ENCODE results near the gene MLPH. TPM values are rescaled to one million over a fixed set of nuclear protein-coding genes. Genes with fewer than 3 reads are reported as not detected.

The MLPH gene
- total and polyA plus RNA-seq, 4 donors: 71.0 to 295 (median 192) TPM

DNA sequence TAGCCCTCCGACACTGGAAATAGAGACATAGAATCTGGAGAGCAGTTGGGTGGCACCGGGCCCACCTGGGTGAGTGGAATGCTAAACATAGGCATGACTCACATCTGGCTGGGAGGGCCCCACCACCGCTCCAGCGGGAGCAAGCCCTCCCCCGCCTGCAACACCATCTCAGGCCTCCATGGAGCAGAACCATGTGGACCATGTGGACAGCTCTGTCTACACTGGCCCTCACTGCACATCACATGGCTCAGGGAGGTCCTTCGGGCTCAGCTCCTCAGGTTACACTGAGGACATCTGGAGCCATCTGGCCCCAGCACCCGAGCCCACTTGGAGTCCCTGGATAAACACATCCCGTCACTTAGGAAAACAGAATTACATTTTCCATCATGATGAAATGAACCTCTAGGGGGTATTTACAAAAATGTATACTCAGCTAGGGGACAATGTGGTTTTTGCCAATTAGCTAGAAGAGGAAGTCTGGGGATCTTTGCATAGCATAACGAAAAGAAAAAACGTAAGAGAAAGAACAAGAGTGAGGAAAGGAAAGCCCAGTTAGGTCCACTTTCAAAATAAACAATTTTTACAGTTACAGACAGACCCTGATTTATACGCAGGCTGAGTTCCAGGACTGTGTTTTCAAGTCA, 30.7 kb upstream of the MLPH start:
- Histone ChIP-seq H3K9me3 (ENCODE audit: control insufficient read depth in 4 of 4, insufficient read depth in 3 of 4, low read length in 3 of 4) (peaks cover 0 to 2% (median 0%) of the 10 kb centered on the region in 4 donors), H3K27me3 (ENCODE audit: control insufficient read depth in 3 of 3, insufficient read depth in 3 of 3, low read length in 2 of 3) (no peaks in the 10 kb centered on the region), H3K4me1 (ENCODE audit: control insufficient read depth in 5 of 5, insufficient read depth in 5 of 5, low read length in 5 of 5) (peaks cover 2 to 38% (median 26%) of the 10 kb centered on the region in 5 donors), H3K9ac (ENCODE audit: insufficient read depth in 1 of 2, low read length in 2 of 2) (peak overlapping the region in 1 of 2 donors; percentile 8), H3K27ac (ENCODE audit: low read depth in 1 of 2, low read length in 1 of 2) (peak overlapping the region in 1 of 2 donors; percentile 14), H3K4me3 (no peak overlapping the region), H3K36me3 (ENCODE audit: control insufficient read depth in 4 of 4, insufficient read depth in 4 of 4, low read length in 4 of 4) (no peaks in the 10 kb centered on the region)
- DNase-seq (peak; percentile 81 to 89 (median 88)), ATAC-seq (ENCODE audit: insufficient read depth, low FRiP score) (no peak)
- TF ChIP-seq, protein P1, sequence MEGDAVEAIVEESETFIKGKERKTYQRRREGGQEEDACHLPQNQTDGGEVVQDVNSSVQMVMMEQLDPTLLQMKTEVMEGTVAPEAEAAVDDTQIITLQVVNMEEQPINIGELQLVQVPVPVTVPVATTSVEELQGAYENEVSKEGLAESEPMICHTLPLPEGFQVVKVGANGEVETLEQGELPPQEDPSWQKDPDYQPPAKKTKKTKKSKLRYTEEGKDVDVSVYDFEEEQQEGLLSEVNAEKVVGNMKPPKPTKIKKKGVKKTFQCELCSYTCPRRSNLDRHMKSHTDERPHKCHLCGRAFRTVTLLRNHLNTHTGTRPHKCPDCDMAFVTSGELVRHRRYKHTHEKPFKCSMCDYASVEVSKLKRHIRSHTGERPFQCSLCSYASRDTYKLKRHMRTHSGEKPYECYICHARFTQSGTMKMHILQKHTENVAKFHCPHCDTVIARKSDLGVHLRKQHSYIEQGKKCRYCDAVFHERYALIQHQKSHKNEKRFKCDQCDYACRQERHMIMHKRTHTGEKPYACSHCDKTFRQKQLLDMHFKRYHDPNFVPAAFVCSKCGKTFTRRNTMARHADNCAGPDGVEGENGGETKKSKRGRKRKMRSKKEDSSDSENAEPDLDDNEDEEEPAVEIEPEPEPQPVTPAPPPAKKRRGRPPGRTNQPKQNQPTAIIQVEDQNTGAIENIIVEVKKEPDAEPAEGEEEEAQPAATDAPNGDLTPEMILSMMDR (IDR thresholded peaks at IDR 0.05; ENCODE audit: control extremely low read depth, extremely low read depth): no peak
- 60 to 65% methylated on average over 11 of the region's 11 CpGs for WGBS, 2 donors

DNA sequence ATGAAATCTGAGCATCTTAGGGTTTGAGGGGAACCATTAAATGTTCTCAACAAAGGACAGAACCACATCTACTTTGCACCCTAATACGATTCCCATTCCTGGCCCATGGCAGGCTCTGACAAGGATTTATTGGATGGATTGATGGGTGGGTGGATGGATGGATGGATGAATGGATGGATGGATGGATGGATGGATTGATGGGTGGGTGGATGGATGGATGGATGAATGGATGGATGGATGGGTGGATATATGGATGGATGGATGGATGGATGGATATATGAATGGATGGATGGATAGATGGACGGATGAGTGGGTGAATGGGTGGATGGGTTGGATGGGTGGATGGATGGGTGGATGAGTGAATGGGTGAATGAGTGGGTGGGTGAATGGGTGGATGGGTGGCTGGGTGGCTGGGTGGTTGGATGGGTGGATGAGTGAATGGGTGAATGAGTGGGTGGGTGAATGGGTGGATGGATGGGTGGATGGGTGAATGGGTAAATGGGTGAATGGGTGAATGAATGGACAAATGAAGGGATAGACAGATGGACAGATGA, 29.6 kb upstream of the MLPH start:
- TF ChIP-seq, protein P1 (IDR thresholded peaks at IDR 0.05; ENCODE audit: control extremely low read depth, extremely low read depth): no peak
- ATAC-seq (ENCODE audit: insufficient read depth, low FRiP score): no peak
- no peak for DNase-seq
- Histone ChIP-seq H3K4me1 (ENCODE audit: control insufficient read depth in 5 of 5, insufficient read depth in 5 of 5, low read length in 5 of 5) (peaks cover 2 to 27% (median 16%) of the 10 kb centered on the region in 5 donors), H3K27ac (ENCODE audit: low read depth in 1 of 2, low read length in 1 of 2) (no peak overlapping the region), H3K9me3 (ENCODE audit: control insufficient read depth in 4 of 4, insufficient read depth in 3 of 4, low read length in 3 of 4) (peaks cover 0 to 2% (median 0%) of the 10 kb centered on the region in 4 donors), H3K9ac (ENCODE audit: insufficient read depth in 1 of 2, low read length in 2 of 2) (no peak overlapping the region), H3K4me3 (no peak overlapping the region), H3K36me3 (ENCODE audit: control insufficient read depth in 4 of 4, insufficient read depth in 4 of 4, low read length in 4 of 4) (no peaks in the 10 kb centered on the region), H3K27me3 (ENCODE audit: control insufficient read depth in 3 of 3, insufficient read depth in 3 of 3, low read length in 2 of 3) (no peaks in the 10 kb centered on the region)
- WGBS, 2 donors: 89 to 97% methylated on average over 2 of the region's 2 CpGs

DNA sequence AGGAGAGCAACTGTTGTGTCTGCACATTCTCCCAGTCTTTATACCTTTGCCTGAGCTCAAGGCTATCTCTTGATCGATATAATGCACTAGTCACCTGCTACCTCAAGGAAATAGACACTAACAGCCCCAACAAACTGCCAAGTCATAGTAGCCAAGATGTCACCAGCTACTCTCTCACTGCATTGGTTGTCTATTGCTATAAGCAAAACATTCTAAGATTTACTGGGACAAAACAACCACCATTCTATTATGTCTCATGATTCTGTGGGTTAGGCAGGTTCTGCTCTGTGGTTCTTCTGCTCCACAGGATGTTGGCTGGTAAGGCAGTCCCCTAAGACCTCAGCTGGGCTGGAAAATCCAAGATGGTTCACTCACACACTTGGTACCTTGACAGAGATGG, 28.5 kb upstream of the MLPH start:
- no peak overlapping the region for H3K9ac ChIP-seq (ENCODE audit: insufficient read depth in 1 of 2, low read length in 2 of 2)
- no peak for ATAC-seq (ENCODE audit: insufficient read depth, low FRiP score)
- peaks cover 2 to 19% (median 12%) of the 10 kb centered on the region in 5 donors for H3K4me1 ChIP-seq (ENCODE audit: control insufficient read depth in 5 of 5, insufficient read depth in 5 of 5, low read length in 5 of 5)
- no peaks in the 10 kb centered on the region for H3K27me3 ChIP-seq (ENCODE audit: control insufficient read depth in 3 of 3, insufficient read depth in 3 of 3, low read length in 2 of 3)
- H3K9me3 ChIP-seq (ENCODE audit: control insufficient read depth in 4 of 4, insufficient read depth in 3 of 4, low read length in 3 of 4): no peaks in the 10 kb centered on the region
- TF ChIP-seq, protein P1 (IDR thresholded peaks at IDR 0.05; ENCODE audit: control extremely low read depth, extremely low read depth): no peak
- no peak for DNase-seq
- whole genome bisulfite sequencing, 2 donors: 81 to 89% methylated on average over 1 of the region's 1 CpG
- H3K36me3 ChIP-seq (ENCODE audit: control insufficient read depth in 4 of 4, insufficient read depth in 4 of 4, low read length in 4 of 4): no peaks in the 10 kb centered on the region
- no peak overlapping the region for H3K27ac ChIP-seq (ENCODE audit: low read depth in 1 of 2, low read length in 1 of 2)
- H3K4me3 ChIP-seq: no peak overlapping the region

All from lung (tissue), 12 donors.